CD4-positive, alpha-beta T cell treated with Interferon gamma for 1 hour (primary cell): ENCODE data around the gene CMTM7.
"Not testable (repeated sequence)": the region's sequence is repeated elsewhere in the genome, so short reads cannot be mapped to it uniquely, and the experiment has no call there.

Source experiments
- DNase-seq: peaks from one replicate; pipeline ENCODE4 v3.0.0-alpha.2; 2020

The CMTM7 gene

GRCh38 chr3:32439421-32439820 lies 47.8 kb downstream of the CMTM7 start:
- DNase-seq: not testable (repeated sequence)

- no peak for DNase-seq
Observed at GRCh38 chr3:32440611-32441350, 49.1 kb downstream of the CMTM7 start.

GRCh38 chr3:32442766-32443165 lies 51.1 kb downstream of the CMTM7 start:
- DNase-seq: no peak

GRCh38 chr3:32443478-32443877 lies 51.8 kb downstream of the CMTM7 start:
- no peak for DNase-seq

- no peak for DNase-seq
Observed at GRCh38 chr3:32447865-32448400, 56.3 kb downstream of the CMTM7 start.

GRCh38 chr3:32448686-32449474 lies 57.2 kb downstream of the CMTM7 start:
- DNase-seq: no peak

GRCh38 chr3:32449691-32450090 lies 58.0 kb downstream of the CMTM7 start:
- no peak for DNase-seq

- DNase-seq: no peak
Observed at GRCh38 chr3:32450426-32450825, 58.8 kb downstream of the CMTM7 start.

GRCh38 chr3:32450992-32451659 lies 59.5 kb downstream of the CMTM7 start:
- DNase-seq: no peak

- no peak for DNase-seq
Observed at GRCh38 chr3:32452009-32452408, 60.4 kb downstream of the CMTM7 start.

GRCh38 chr3:32453346-32453745 lies 61.7 kb downstream of the CMTM7 start:
- DNase-seq: no peak

- DNase-seq: no peak
Observed at GRCh38 chr3:32454111-32454510, 62.5 kb downstream of the CMTM7 start.

GRCh38 chr3:32454731-32455608 lies 63.3 kb downstream of the CMTM7 start:
- DNase-seq: no peak

GRCh38 chr3:32455609-32456428 lies 64.2 kb downstream of the CMTM7 start:
- no peak for DNase-seq

GRCh38 chr3:32456429-32457130 lies 64.9 kb downstream of the CMTM7 start:
- DNase-seq: no peak

- DNase-seq: peak; percentile 83
Observed at GRCh38 chr3:32457971-32458471, 66.4 kb downstream of the CMTM7 start.

- no peak for DNase-seq
Observed at GRCh38 chr3:32459450-32459849, 67.8 kb downstream of the CMTM7 start.

GRCh38 chr3:32460031-32460749 lies 68.5 kb downstream of the CMTM7 start:
- DNase-seq: peak; percentile 92

- DNase-seq: not testable (repeated sequence)
Observed at GRCh38 chr3:32460817-32461496, 69.3 kb downstream of the CMTM7 start.
